Measurements from ENCODE around the gene CAPN15. TPM values are rescaled to one million over a fixed set of nuclear protein-coding genes. Genes with fewer than 3 reads are reported as not detected.

Gene CAPN15
- total RNA-seq, 2 experiments from 2014 or later, result 91.7 to 93.4 TPM

GRCh38 chr16:535446-536405 lies 8.2 kb downstream of the CAPN15 start:
- H3K36me3 Mint-ChIP-seq (ENCODE audit: low read depth), result peaks cover 14% of the 10 kb centered on the region
- H3K27me3 Mint-ChIP-seq, result no peaks in the 10 kb centered on the region
- H3K4me1 Mint-ChIP-seq, result peaks cover 11% of the 10 kb centered on the region
- POLR2A ChIA-PET, result no interaction called here
- no peak overlapping the region for H3K27ac Mint-ChIP-seq
- no peak overlapping the region for H3K4me3 Mint-ChIP-seq
- H3K9me3 Mint-ChIP-seq, result no peaks in the 10 kb centered on the region
- DNase-seq, result peak; percentile 52
- CTCF ChIA-PET, result no interaction called here

- H3K4me1 Mint-ChIP-seq, result peaks cover 11% of the 10 kb centered on the region
- no peak overlapping the region for H3K27ac Mint-ChIP-seq
- H3K4me3 Mint-ChIP-seq, result no peak overlapping the region
- ChIA-PET POLR2A (interaction anchor here (1.3 kb wide), 1 partner anchor 10 kb away, joined by 5 read pairs; the partner anchor contains the start of gene CAPN15), CTCF (no interaction called here)
- no peaks in the 10 kb centered on the region for H3K27me3 Mint-ChIP-seq
- peaks cover 14% of the 10 kb centered on the region for H3K36me3 Mint-ChIP-seq (ENCODE audit: low read depth)
- H3K9me3 Mint-ChIP-seq, result no peaks in the 10 kb centered on the region
- no peak for DNase-seq
Observed at GRCh38 chr16:536746-537145, 9.2 kb downstream of the CAPN15 start.

GRCh38 chr16:537415-538335 lies 10.2 kb downstream of the CAPN15 start:
- Mint-ChIP-seq H3K36me3 (ENCODE audit: low read depth) (peaks cover 19% of the 10 kb centered on the region), H3K27ac (no peak overlapping the region), H3K4me1 (peaks cover 11% of the 10 kb centered on the region), H3K9me3 (no peaks in the 10 kb centered on the region), H3K27me3 (no peaks in the 10 kb centered on the region), H3K4me3 (no peak overlapping the region)
- ChIA-PET CTCF (no interaction called here), POLR2A (interaction anchor here (1.3 kb wide), 1 partner anchor 10 kb away, joined by 5 read pairs; the partner anchor contains the start of gene CAPN15)
- no peak for DNase-seq

GRCh38 chr16:539901-540530 lies 12.5 kb downstream of the CAPN15 start:
- no peak for DNase-seq
- Mint-ChIP-seq H3K36me3 (ENCODE audit: low read depth) (peaks cover 19% of the 10 kb centered on the region), H3K27me3 (no peaks in the 10 kb centered on the region), H3K9me3 (no peaks in the 10 kb centered on the region), H3K4me1 (peaks cover 5% of the 10 kb centered on the region), H3K27ac (no peak overlapping the region), H3K4me3 (no peak overlapping the region)
- ChIA-PET POLR2A (interaction anchor here (1.0 kb wide), 1 partner anchor 11 kb away, joined by 3 read pairs; no protein-coding TSS in a partner anchor), CTCF (interaction anchor here (0.6 kb wide), 1 partner anchor 153 kb away, joined by 3 read pairs; no protein-coding TSS in a partner anchor)

- ChIA-PET CTCF (no interaction called here), POLR2A (interaction anchor here (1.0 kb wide), 1 partner anchor 12 kb away, joined by 3 read pairs; no protein-coding TSS in a partner anchor)
- no peak for DNase-seq
- no peak overlapping the region for H3K27ac Mint-ChIP-seq
- peaks cover 19% of the 10 kb centered on the region for H3K36me3 Mint-ChIP-seq (ENCODE audit: low read depth)
- H3K9me3 Mint-ChIP-seq, result no peaks in the 10 kb centered on the region
- no peaks in the 10 kb centered on the region for H3K27me3 Mint-ChIP-seq
- no peak overlapping the region for H3K4me3 Mint-ChIP-seq
- H3K4me1 Mint-ChIP-seq, result no peaks in the 10 kb centered on the region
Observed at GRCh38 chr16:540645-541340, 13.3 kb downstream of the CAPN15 start.

- POLR2A ChIA-PET, result no interaction called here
- DNase-seq, result no peak
- Mint-ChIP-seq H3K4me1 (no peaks in the 10 kb centered on the region), H3K4me3 (no peak overlapping the region), H3K36me3 (ENCODE audit: low read depth) (peaks cover 9% of the 10 kb centered on the region), H3K27ac (no peak overlapping the region), H3K27me3 (no peaks in the 10 kb centered on the region), H3K9me3 (no peaks in the 10 kb centered on the region)
- CTCF ChIA-PET, result no interaction called here
Observed at GRCh38 chr16:543301-544164, 16.0 kb downstream of the CAPN15 start.

- no peak for DNase-seq
- H3K4me1 Mint-ChIP-seq, result no peaks in the 10 kb centered on the region
- no peaks in the 10 kb centered on the region for H3K27me3 Mint-ChIP-seq
- H3K36me3 Mint-ChIP-seq (ENCODE audit: low read depth), result peaks cover 5% of the 10 kb centered on the region
- CTCF ChIA-PET, result no interaction called here
- POLR2A ChIA-PET, result no interaction called here
- no peak overlapping the region for H3K27ac Mint-ChIP-seq
- no peaks in the 10 kb centered on the region for H3K9me3 Mint-ChIP-seq
- no peak overlapping the region for H3K4me3 Mint-ChIP-seq
Observed at GRCh38 chr16:544517-544916, 17.0 kb downstream of the CAPN15 start.

GRCh38 chr16:546909-547770 lies 19.6 kb downstream of the CAPN15 start:
- H3K4me1 Mint-ChIP-seq, result no peaks in the 10 kb centered on the region
- ChIA-PET POLR2A (no interaction called here), CTCF (no interaction called here)
- H3K36me3 Mint-ChIP-seq (ENCODE audit: low read depth), result peaks cover 3% of the 10 kb centered on the region
- no peaks in the 10 kb centered on the region for H3K27me3 Mint-ChIP-seq
- no peak overlapping the region for H3K4me3 Mint-ChIP-seq
- DNase-seq, result peak; percentile 52
- H3K9me3 Mint-ChIP-seq, result no peaks in the 10 kb centered on the region
- no peak overlapping the region for H3K27ac Mint-ChIP-seq

GRCh38 chr16:548586-548985 lies 21.1 kb downstream of the CAPN15 start:
- POLR2A ChIA-PET, result no interaction called here
- no peak for DNase-seq
- no peak overlapping the region for H3K4me3 Mint-ChIP-seq

GRCh38 chr16:549544-550263 lies 22.2 kb downstream of the CAPN15 start:
- Mint-ChIP-seq H3K4me3 (no peak overlapping the region), H3K27ac (no peak overlapping the region)

More at GRCh38 chr16:548586-548985, 21.1 kb downstream of the CAPN15 start:
- no peaks in the 10 kb centered on the region for H3K4me1 Mint-ChIP-seq
- no peaks in the 10 kb centered on the region for H3K27me3 Mint-ChIP-seq
- no peak overlapping the region for H3K27ac Mint-ChIP-seq
- CTCF ChIA-PET, result no interaction called here
- H3K36me3 Mint-ChIP-seq (ENCODE audit: low read depth), result no peaks in the 10 kb centered on the region
- H3K9me3 Mint-ChIP-seq, result no peaks in the 10 kb centered on the region

GRCh38 chr16:551210-551609 lies 23.7 kb downstream of the CAPN15 start:
- Mint-ChIP-seq H3K4me1 (no peaks in the 10 kb centered on the region), H3K27me3 (no peaks in the 10 kb centered on the region), H3K27ac (no peak overlapping the region), H3K9me3 (no peaks in the 10 kb centered on the region), H3K4me3 (no peak overlapping the region), H3K36me3 (ENCODE audit: low read depth) (no peaks in the 10 kb centered on the region)
- ChIA-PET CTCF (no interaction called here), POLR2A (no interaction called here)
- no peak for DNase-seq

More at GRCh38 chr16:549544-550263, 22.2 kb downstream of the CAPN15 start:
- ChIA-PET POLR2A (no interaction called here), CTCF (no interaction called here)
- Mint-ChIP-seq H3K27me3 (no peaks in the 10 kb centered on the region), H3K4me1 (no peaks in the 10 kb centered on the region), H3K36me3 (ENCODE audit: low read depth) (no peaks in the 10 kb centered on the region), H3K9me3 (no peaks in the 10 kb centered on the region)
- DNase-seq, result no peak

All from activated CD4-positive, alpha-beta memory T cell treated with anti-CD3 and anti-CD28 coated beads, Interleukin-2, amount 10 ng/mL, durations not matched to agents 7 days and 5 days (primary cell).